ENCODE results near the gene CCDC116. TPM values are rescaled to one million over a fixed set of nuclear protein-coding genes. Genes with fewer than 3 reads are reported as not detected.

The CCDC116 gene
- total and polyA plus RNA-seq, 4 donors = 0.37 to 0.74 (median 0.72) TPM

GRCh38 chr22:21660904-21661303 lies 28.3 kb downstream of the CCDC116 start:
- Histone ChIP-seq H3K9ac (ENCODE audit: insufficient read depth in 1 of 2, low read length in 2 of 2) (no peak overlapping the region), H3K36me3 (ENCODE audit: control insufficient read depth in 4 of 4, insufficient read depth in 4 of 4, low read length in 4 of 4) (no peaks in the 10 kb centered on the region), H3K27ac (ENCODE audit: low read depth in 1 of 2, low read length in 1 of 2) (no peak overlapping the region), H3K9me3 (ENCODE audit: control insufficient read depth in 4 of 4, insufficient read depth in 3 of 4, low read length in 3 of 4) (no peaks in the 10 kb centered on the region), H3K4me3 (no peak overlapping the region), H3K27me3 (ENCODE audit: control insufficient read depth in 3 of 3, insufficient read depth in 3 of 3, low read length in 2 of 3) (no peaks in the 10 kb centered on the region), H3K4me1 (ENCODE audit: control insufficient read depth in 5 of 5, insufficient read depth in 5 of 5, low read length in 5 of 5) (peaks cover 0 to 5% (median 1%) of the 10 kb centered on the region in 5 donors)
- ATAC-seq (ENCODE audit: insufficient read depth, low FRiP score) (no peak), DNase-seq (no peak)
- 74 to 93% methylated on average over 7 of the region's 7 CpGs for WGBS, 2 donors
- TF ChIP-seq CTCF (IDR thresholded peaks at IDR 0.05; ENCODE audit: control extremely low read depth, extremely low read depth) = no peak

GRCh38 chr22:21661991-21662390 lies 29.4 kb downstream of the CCDC116 start:
- 95 to 97% methylated on average over 5 of the region's 5 CpGs for WGBS, 2 donors
- TF ChIP-seq CTCF (IDR thresholded peaks at IDR 0.05; ENCODE audit: control extremely low read depth, extremely low read depth) = no peak
- no peak for ATAC-seq (ENCODE audit: insufficient read depth, low FRiP score)
- Histone ChIP-seq H3K9ac (ENCODE audit: insufficient read depth in 1 of 2, low read length in 2 of 2) (no peak overlapping the region), H3K27me3 (ENCODE audit: control insufficient read depth in 3 of 3, insufficient read depth in 3 of 3, low read length in 2 of 3) (no peaks in the 10 kb centered on the region), H3K4me3 (no peak overlapping the region), H3K4me1 (ENCODE audit: control insufficient read depth in 5 of 5, insufficient read depth in 5 of 5, low read length in 5 of 5) (peaks cover 0 to 9% (median 3%) of the 10 kb centered on the region in 5 donors), H3K27ac (ENCODE audit: low read depth in 1 of 2, low read length in 1 of 2) (no peak overlapping the region), H3K9me3 (ENCODE audit: control insufficient read depth in 4 of 4, insufficient read depth in 3 of 4, low read length in 3 of 4) (no peaks in the 10 kb centered on the region), H3K36me3 (ENCODE audit: control insufficient read depth in 4 of 4, insufficient read depth in 4 of 4, low read length in 4 of 4) (peaks cover 0 to 2% (median 0%) of the 10 kb centered on the region in 4 donors)
- no peak for DNase-seq

GRCh38 chr22:21663738-21664137 lies 31.2 kb downstream of the CCDC116 start:
- Histone ChIP-seq H3K9me3 (ENCODE audit: control insufficient read depth in 4 of 4, insufficient read depth in 3 of 4, low read length in 3 of 4) (no peaks in the 10 kb centered on the region), H3K4me3 (no peak overlapping the region), H3K27ac (ENCODE audit: low read depth in 1 of 2, low read length in 1 of 2) (no peak overlapping the region), H3K27me3 (ENCODE audit: control insufficient read depth in 3 of 3, insufficient read depth in 3 of 3, low read length in 2 of 3) (no peaks in the 10 kb centered on the region), H3K4me1 (ENCODE audit: control insufficient read depth in 5 of 5, insufficient read depth in 5 of 5, low read length in 5 of 5) (peaks cover 0 to 10% (median 3%) of the 10 kb centered on the region in 5 donors), H3K36me3 (ENCODE audit: control insufficient read depth in 4 of 4, insufficient read depth in 4 of 4, low read length in 4 of 4) (peaks cover 0 to 2% (median 0%) of the 10 kb centered on the region in 4 donors), H3K9ac (ENCODE audit: insufficient read depth in 1 of 2, low read length in 2 of 2) (no peak overlapping the region)
- no peak for TF ChIP-seq CTCF (IDR thresholded peaks at IDR 0.05; ENCODE audit: control extremely low read depth, extremely low read depth)
- ATAC-seq (ENCODE audit: insufficient read depth, low FRiP score) (no peak), DNase-seq (no peak)
- WGBS, 2 donors = 91 to 93% methylated on average over 2 of the region's 2 CpGs
